Measurements from ENCODE around the gene HDGFL2.

DNA sequence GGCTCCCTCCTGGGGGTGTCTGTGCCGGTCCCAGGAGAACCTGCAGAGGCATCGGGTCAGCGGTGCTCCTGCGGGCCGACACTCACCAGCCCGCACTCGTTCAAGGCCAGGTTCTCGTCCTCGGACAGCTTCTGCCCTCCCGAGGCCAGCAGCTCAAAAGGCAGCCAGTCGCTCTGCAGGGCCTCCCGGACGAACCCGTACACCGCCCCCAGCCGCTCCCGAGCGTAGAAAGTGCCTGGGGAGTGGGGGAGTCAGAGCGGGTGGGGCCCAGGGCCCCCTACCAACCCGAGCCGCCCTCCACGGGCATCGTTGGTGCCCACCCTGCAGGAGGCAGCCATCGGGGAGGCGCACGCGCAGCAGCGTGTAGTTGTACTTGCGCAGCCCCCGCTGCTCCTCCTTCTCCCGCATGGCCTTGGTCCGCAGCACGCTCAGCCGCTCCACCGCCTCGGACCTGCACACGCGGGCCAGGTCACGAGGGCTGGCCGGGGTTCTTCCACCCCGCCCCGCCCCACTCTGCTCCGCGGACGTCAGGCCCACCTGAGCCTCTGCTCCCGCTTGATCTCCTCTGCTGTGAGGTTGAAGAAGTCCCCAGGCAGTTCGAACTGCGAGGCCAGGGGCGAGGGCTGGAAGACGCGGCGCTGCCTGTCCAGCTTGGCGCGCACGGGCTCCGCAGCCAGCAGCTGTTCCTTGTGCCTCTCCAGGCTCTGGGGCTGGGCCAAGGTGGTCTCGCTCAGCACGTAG, 26.0 kb upstream of the HDGFL2 start:
- TF ChIP-seq POLR2A (IDR thresholded peaks at IDR 0.05; ENCODE audit: borderline replicate concordance, extremely low read depth, insufficient read depth, insufficient read length) (no peak), SIN3A (IDR thresholded peaks at IDR 0.05; ENCODE audit: low read depth) (no peak)
- TF ChIP-seq, protein P1, sequence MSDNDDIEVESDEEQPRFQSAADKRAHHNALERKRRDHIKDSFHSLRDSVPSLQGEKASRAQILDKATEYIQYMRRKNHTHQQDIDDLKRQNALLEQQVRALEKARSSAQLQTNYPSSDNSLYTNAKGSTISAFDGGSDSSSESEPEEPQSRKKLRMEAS (IDR thresholded peaks at IDR 0.05), result no peak
- TF ChIP-seq, protein P2, sequence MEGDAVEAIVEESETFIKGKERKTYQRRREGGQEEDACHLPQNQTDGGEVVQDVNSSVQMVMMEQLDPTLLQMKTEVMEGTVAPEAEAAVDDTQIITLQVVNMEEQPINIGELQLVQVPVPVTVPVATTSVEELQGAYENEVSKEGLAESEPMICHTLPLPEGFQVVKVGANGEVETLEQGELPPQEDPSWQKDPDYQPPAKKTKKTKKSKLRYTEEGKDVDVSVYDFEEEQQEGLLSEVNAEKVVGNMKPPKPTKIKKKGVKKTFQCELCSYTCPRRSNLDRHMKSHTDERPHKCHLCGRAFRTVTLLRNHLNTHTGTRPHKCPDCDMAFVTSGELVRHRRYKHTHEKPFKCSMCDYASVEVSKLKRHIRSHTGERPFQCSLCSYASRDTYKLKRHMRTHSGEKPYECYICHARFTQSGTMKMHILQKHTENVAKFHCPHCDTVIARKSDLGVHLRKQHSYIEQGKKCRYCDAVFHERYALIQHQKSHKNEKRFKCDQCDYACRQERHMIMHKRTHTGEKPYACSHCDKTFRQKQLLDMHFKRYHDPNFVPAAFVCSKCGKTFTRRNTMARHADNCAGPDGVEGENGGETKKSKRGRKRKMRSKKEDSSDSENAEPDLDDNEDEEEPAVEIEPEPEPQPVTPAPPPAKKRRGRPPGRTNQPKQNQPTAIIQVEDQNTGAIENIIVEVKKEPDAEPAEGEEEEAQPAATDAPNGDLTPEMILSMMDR (IDR thresholded peaks at IDR 0.05 in 2 of 3, conservative IDR thresholded peaks at IDR 0.05 in 1 of 3; ENCODE audit: borderline replicate concordance in 1 of 3, insufficient read depth in 1 of 3, low read depth in 2 of 3, low read length in 2 of 3), result no peak
